HepG2 (cell line): ENCODE results near the gene LZTS2.

Source experiments
- ETV6 ChIP-seq: sonication (generic); formaldehyde crosslinking; conservative IDR thresholded peaks from 2 replicates; pipeline ENCODE4 v1.4.0; 2020; ENCODE audit warnings: missing genetic modification reagents
- JUNB ChIP-seq: sonication (generic); formaldehyde crosslinking; IDR thresholded peaks from 2 replicates; pipeline ENCODE4 v1.8.0; 2022; ENCODE audit warnings: missing genetic modification reagents, mild to moderate bottlenecking, borderline replicate concordance
- MYPOP ChIP-seq: sonication (generic); formaldehyde crosslinking; IDR thresholded peaks from 2 replicates; pipeline ENCODE4 v1.8.1; 2023; ENCODE audit warnings: mild to moderate bottlenecking, moderate library complexity, missing genetic modification reagents
- RFX3 ChIP-seq: IDR thresholded peaks from 2 replicates; pipeline ENCODE4 v1.6.1; 2016; ENCODE audit warnings: missing biosample characterization, missing genetic modification reagents
- SUZ12 ChIP-seq: fragments of 150-350 bp; IDR thresholded peaks from 2 replicates; pipeline ENCODE4 v1.6.1; 2014; ENCODE audit warnings: low read depth, low read length
- ZFX ChIP-seq: sonication (generic); formaldehyde crosslinking; IDR thresholded peaks from 2 replicates; pipeline ENCODE4 v1.4.0; 2020; ENCODE audit warnings: mild to moderate bottlenecking, low read depth, missing genetic modification reagents, moderate library complexity
- ZSCAN30 ChIP-seq: sonication (generic); formaldehyde crosslinking; IDR thresholded peaks from 2 replicates; pipeline ENCODE4 v1.5.0; 2020; ENCODE audit warnings: mild to moderate bottlenecking, missing genetic modification reagents
- TF ChIP-seq, protein P1 (sequence below): sonication (generic); formaldehyde crosslinking; IDR thresholded peaks from 2 replicates; pipeline ENCODE4 v1.5.0; 2020; ENCODE audit warnings: mild to moderate bottlenecking, missing genetic modification reagents

GRCh38 chr10:101012525-101013364 lies 13.1 kb downstream of the LZTS2 start:
- TF ChIP-seq RFX3 (CRISPR knock-in tag) (no peak), ZSCAN30 (no peak), SUZ12 (no peak), ZFX (CRISPR knock-in tag) (no peak; the same call in 1 of the 2 replicates), JUNB (CRISPR knock-in tag) (no peak), MYPOP (CRISPR knock-in tag) (0 out of 2 replicates have a peak, but pooled peaks have one; percentile 16), ETV6 (CRISPR knock-in tag) (no peak)
- TF ChIP-seq, protein P1, sequence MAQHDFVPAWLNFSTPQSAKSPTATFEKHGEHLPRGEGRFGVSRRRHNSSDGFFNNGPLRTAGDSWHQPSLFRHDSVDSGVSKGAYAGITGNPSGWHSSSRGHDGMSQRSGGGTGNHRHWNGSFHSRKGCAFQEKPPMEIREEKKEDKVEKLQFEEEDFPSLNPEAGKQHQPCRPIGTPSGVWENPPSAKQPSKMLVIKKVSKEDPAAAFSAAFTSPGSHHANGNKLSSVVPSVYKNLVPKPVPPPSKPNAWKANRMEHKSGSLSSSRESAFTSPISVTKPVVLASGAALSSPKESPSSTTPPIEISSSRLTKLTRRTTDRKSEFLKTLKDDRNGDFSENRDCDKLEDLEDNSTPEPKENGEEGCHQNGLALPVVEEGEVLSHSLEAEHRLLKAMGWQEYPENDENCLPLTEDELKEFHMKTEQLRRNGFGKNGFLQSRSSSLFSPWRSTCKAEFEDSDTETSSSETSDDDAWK (CRISPR knock-in tag), result no peak
